Retinal pigment epithelial cell (primary cell): Measurements from ENCODE around the gene SPIRE2.

Experiments used
- DNase-seq: peaks from one replicate; pipeline ENCODE4 v3.0.0-alpha.2; 2010; ENCODE audit warnings: low read depth
- H3K4me3 ChIP-seq: 2 replicates; pipeline ENCODE4 v1.5.1; 2011; ENCODE audit warnings: mild to moderate bottlenecking, low read length, control low read depth, moderate library complexity
- CTCF ChIP-seq: conservative IDR thresholded peaks from 2 replicates; pipeline ENCODE4 v1.5.1; 2011; ENCODE audit warnings: low read depth, low read length, control low read depth, inconsistent platforms

The SPIRE2 gene

GRCh38 chr16:89847051-89847939 lies 19.0 kb downstream of the SPIRE2 start:
- no peak overlapping the region for H3K4me3 ChIP-seq
- DNase-seq: no peak
- TF ChIP-seq CTCF: no peak

- TF ChIP-seq CTCF: no peak
- no peak overlapping the region for H3K4me3 ChIP-seq
- DNase-seq: no peak
Measured at GRCh38 chr16:89847940-89848297, 19.6 kb downstream of the SPIRE2 start.

- DNase-seq: no peak
- no peak overlapping the region for H3K4me3 ChIP-seq
- no peak for TF ChIP-seq CTCF
Measured at GRCh38 chr16:89848974-89849373, 20.7 kb downstream of the SPIRE2 start.

GRCh38 chr16:89853306-89853993 lies 25.2 kb downstream of the SPIRE2 start:
- H3K4me3 ChIP-seq: no peak overlapping the region
- DNase-seq: no peak
- TF ChIP-seq CTCF: no peak

DNA sequence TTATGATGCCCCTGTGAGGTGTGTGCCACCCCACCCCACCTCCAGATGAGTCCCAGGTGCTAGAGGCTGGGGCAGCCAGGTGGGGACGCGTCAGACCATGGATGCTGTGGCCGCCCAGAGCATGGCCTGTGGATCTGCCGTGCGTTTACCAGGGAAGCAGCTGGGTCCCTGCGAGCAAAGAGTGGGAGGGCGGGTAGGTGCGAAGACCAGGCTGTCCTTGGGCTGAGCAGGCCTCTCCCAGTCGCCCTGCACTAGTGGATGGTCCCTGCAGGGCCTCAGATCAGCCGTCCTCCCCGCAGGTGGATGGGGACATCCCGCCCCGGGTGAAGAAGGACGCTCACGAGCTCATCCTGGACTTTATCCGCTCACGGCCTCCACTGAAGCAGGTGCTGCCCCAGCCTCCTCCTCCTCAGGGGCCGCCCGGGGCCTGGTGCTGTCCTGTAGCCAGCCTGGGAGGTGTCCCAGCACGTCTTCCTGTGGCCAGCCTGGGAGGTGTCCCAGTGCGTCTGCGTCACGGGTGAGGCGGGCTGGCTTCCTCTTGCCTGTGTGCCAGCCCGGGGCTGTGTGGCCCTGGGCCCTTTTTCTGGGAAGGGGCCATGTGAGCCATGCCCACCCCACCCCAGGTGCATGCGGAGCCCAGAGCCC lies 27.1 kb downstream of the SPIRE2 start:
- TF ChIP-seq CTCF: no peak
- DNase-seq: no peak
- no peak overlapping the region for H3K4me3 ChIP-seq

GRCh38 chr16:89855986-89856385 lies 27.7 kb downstream of the SPIRE2 start:
- DNase-seq: no peak
- no peak for TF ChIP-seq CTCF
- H3K4me3 ChIP-seq: no peak overlapping the region
